HAP-1 (cell line): ENCODE data around the gene DTD2.

Source experiments
- DNase-seq, 2 experiments: peaks; one replicate each; pipeline ENCODE4 v3.0.0-alpha.2; 2016 to 2020; ENCODE audit warnings: low spot score in 2 of 2
- H3K27me3 ChIP-seq: fragments of 250-450 bp; sonication (Bioruptor Pico); 2 replicates; pipeline ENCODE4 v1.5.1; 2020; ENCODE audit warnings: low read depth, mild to moderate bottlenecking, moderate library complexity
- H3K36me3 ChIP-seq: fragments of 250-450 bp; sonication (Bioruptor Pico); replicated peaks from 2 replicates; pipeline ENCODE4 v1.5.1; 2020; ENCODE audit warnings: mild to moderate bottlenecking
- H3K4me1 ChIP-seq: fragments of 250-450 bp; sonication (Bioruptor Pico); 2 replicates; pipeline ENCODE4 v1.5.1; 2020; ENCODE audit warnings: mild to moderate bottlenecking
- H3K4me3 ChIP-seq: fragments of 250-450 bp; sonication (Bioruptor Pico); 2 replicates; pipeline ENCODE4 v1.5.1; 2020; ENCODE audit warnings: mild to moderate bottlenecking, moderate library complexity
- H3K9me3 ChIP-seq: fragments of 250-450 bp; sonication (Bioruptor Pico); 2 replicates; pipeline ENCODE4 v1.5.1; 2020; ENCODE audit warnings: mild to moderate bottlenecking, moderate library complexity
- in situ Hi-C: fragments of 300-500 bp; cut with MboI; formaldehyde crosslinking; loops from 3 replicates; pipeline ENCODE4 v1.14.3; 2020; ENCODE audit warnings: low sequenced_read_pairs, inconsistent platforms, mixed read lengths

The DTD2 gene

GRCh38 chr14:31408421-31408820, 48.9 kb downstream of the DTD2 start:
- in situ Hi-C loops: no loop called here
- H3K36me3 ChIP-seq: no peaks in the 10 kb centered on the region
- no peaks in the 10 kb centered on the region for H3K9me3 ChIP-seq
- H3K27me3 ChIP-seq: no peaks in the 10 kb centered on the region
- H3K4me3 ChIP-seq: no peak overlapping the region
- no peak for DNase-seq
- peaks cover 17% of the 10 kb centered on the region for H3K4me1 ChIP-seq

- DNase-seq: no peak
- Histone ChIP-seq H3K4me1 (peaks cover 20% of the 10 kb centered on the region), H3K27me3 (no peaks in the 10 kb centered on the region), H3K4me3 (no peak overlapping the region), H3K9me3 (no peaks in the 10 kb centered on the region), H3K36me3 (no peaks in the 10 kb centered on the region; the same call in 1 of the 2 replicates)
- in situ Hi-C loops: no loop called here
Observed at GRCh38 chr14:31405599-31406232, 51.6 kb downstream of the DTD2 start.

DNA sequence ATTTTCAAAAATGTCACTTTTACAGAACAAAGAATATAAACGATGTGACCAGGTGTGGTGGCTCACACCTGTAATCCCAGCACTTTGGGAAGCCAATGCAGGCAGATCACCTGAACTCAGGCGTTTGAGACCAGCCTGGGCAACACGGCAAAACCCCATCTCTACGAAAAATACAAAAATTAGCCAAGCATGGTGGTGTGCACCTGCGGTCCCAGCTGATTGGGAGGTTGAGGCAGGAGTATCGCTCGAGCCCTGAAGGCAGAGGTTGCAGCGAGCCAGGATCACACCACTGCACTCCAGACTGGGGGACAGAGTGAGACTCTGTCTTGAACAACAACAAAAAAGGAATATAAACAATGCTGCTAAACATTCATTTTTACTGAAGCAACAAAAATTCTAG, 52.2 kb downstream of the DTD2 start:
- Histone ChIP-seq H3K36me3 (no peaks in the 10 kb centered on the region; the same call in 1 of the 2 replicates), H3K4me3 (no peak overlapping the region), H3K27me3 (no peaks in the 10 kb centered on the region), H3K9me3 (no peaks in the 10 kb centered on the region), H3K4me1 (peaks cover 20% of the 10 kb centered on the region)
- in situ Hi-C loops: no loop called here
- no peak for DNase-seq

DNA sequence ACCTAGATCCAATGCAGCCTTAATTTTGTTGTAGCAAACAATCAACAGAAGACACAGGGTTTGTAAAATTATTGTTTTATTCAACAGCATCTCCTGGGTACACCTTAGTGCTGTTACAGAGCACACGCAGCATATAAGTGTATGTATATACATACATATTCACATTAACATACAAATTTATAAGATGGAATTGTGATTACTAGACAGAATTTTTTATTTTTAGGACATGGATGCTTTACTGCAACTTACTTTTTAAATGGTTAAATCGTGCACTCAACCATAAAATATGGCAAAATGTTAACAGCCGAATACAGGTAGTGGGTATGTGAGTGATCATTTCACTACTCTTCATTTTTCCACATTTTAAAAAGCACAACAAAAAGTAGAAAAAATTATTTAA, 53.6 kb downstream of the DTD2 start:
- peaks cover 20% of the 10 kb centered on the region for H3K4me1 ChIP-seq
- in situ Hi-C loops: no loop called here
- H3K4me3 ChIP-seq: no peak overlapping the region
- H3K36me3 ChIP-seq: peaks cover 5% of the 10 kb centered on the region
- H3K27me3 ChIP-seq: no peaks in the 10 kb centered on the region
- H3K9me3 ChIP-seq: no peaks in the 10 kb centered on the region
- DNase-seq: no peak

DNA sequence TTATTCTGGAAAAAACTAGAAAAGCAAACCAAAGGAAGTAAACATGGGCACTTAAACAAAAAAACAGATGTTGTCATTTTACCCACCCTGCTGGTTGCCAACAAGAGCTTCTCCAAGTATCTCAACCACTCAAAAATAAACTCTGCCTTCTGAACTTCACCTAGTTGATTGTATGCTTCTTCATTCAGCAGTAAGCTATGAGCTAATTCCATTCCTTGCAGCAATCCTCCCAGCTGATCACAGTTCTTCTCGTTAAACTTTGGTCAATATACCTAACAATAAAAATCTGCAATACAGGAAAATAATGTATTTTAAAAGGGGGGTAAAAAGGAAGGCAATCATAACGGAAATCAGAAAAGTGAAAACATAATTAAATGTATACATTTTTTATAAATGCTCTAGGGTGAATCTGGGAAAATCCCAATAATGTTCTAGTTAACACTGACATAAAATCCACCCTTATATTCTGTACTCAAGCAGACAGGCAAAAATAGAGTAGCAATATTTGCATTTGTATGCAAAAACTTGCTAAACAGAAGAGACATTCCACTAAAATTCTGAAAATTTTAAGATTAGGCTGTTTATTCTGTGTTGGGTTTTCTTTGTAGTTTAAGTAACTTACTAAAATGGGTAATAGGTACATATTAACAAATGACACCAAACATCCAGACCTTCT, 54.4 kb downstream of the DTD2 start:
- no peak for DNase-seq
- Histone ChIP-seq H3K4me1 (peaks cover 20% of the 10 kb centered on the region), H3K27me3 (no peaks in the 10 kb centered on the region), H3K9me3 (no peaks in the 10 kb centered on the region), H3K36me3 (peaks cover 13% of the 10 kb centered on the region), H3K4me3 (no peak overlapping the region)
- in situ Hi-C loops: no loop called here

DNA sequence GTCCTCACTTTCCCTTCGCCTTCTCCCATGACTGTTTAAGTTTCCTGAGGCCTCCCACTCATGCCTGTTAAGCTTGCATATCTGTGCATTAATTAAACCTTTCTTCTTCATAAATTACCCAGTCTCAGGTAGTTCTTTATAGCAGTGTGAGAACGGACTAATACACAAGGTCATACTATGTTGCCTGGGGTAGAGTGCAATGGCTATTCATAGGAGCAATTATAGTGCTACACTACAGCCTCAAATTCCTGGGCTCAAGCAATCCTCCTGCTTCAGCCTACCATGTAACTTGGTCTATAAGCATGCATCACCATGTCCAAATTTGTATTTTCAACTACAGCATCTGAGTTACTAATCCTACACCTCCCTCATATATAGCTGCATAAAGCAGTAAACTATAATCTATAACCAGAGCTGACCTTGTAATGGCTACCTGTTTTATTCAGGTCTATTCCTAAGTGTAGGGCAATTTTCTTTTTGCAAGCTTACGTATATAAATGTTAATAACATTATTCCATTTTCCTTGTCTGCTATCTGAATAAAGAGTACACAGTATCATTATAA, 55.9 kb downstream of the DTD2 start:
- no peak for DNase-seq
- H3K4me1 ChIP-seq: peaks cover 20% of the 10 kb centered on the region
- peaks cover 17% of the 10 kb centered on the region for H3K36me3 ChIP-seq
- H3K27me3 ChIP-seq: no peaks in the 10 kb centered on the region
- in situ Hi-C loops: no loop called here
- no peaks in the 10 kb centered on the region for H3K9me3 ChIP-seq
- no peak overlapping the region for H3K4me3 ChIP-seq

DNA sequence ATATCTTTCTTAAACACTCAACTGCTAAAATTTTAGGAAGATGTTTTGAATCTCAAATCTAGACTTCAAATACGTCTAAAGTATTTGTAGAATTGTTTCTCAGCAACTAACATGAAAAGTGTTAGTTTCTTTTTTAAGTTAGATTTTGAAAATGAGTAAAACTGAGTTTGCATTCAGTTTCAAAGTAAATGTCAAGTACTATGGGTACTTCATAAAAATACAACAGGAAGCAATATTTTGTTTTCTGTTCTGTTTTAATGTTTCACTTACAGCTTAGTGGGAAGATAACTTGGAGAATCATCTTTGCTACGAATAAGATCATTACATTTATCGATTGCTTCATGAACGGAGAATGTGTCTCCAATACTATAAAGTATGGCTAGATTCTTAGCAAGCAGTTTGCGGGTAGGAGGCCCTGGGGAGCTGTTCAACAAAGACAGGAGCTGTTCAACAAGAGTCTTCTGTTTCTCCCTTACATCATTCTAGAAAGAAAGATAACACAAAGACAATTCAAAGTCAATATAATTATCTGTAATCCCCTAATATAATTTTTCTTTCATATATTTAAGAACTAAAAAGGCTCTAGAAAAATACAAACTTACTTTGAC, 57.2 kb downstream of the DTD2 start:
- peaks cover 11% of the 10 kb centered on the region for H3K4me1 ChIP-seq
- no peak for DNase-seq
- no peaks in the 10 kb centered on the region for H3K27me3 ChIP-seq
- peaks cover 17% of the 10 kb centered on the region for H3K36me3 ChIP-seq
- no peaks in the 10 kb centered on the region for H3K9me3 ChIP-seq
- in situ Hi-C loops: no loop called here
- H3K4me3 ChIP-seq: no peak overlapping the region
